Lower lobe of right lung (tissue), 2 donors: ENCODE results near the gene PEMT. TPM values are rescaled to one million over a fixed set of nuclear protein-coding genes. Genes with fewer than 3 reads are reported as not detected.

Source experiments
- ATAC-seq, 2 donors: fragments of 200-7000 bp; cut with Tn5 transposase; one replicate each; pipeline ENCODE4 v1.9.1; 2020 to 2022; ENCODE audit warnings: mild to moderate bottlenecking in 2 of 2, moderate library complexity in 2 of 2
- DNase-seq: peaks from one replicate; pipeline ENCODE4 v3.0.0-alpha.2; 2020
- H3K27ac ChIP-seq: fragments of 200-600 bp; one replicate; pipeline ENCODE4 v1.8.0; 2022
- H3K27me3 ChIP-seq: fragments of 200-600 bp; one replicate; pipeline ENCODE4 v1.8.0; 2022; ENCODE audit warnings: low read depth
- H3K36me3 ChIP-seq: fragments of 200-600 bp; one replicate; pipeline ENCODE4 v1.8.0; 2022; ENCODE audit warnings: mild to moderate bottlenecking
- H3K4me1 ChIP-seq: fragments of 200-600 bp; one replicate; pipeline ENCODE4 v1.8.0; 2022
- H3K4me3 ChIP-seq: fragments of 200-600 bp; one replicate; pipeline ENCODE4 v1.8.0; 2022; ENCODE audit warnings: mild to moderate bottlenecking
- H3K9me3 ChIP-seq: fragments of 200-600 bp; one replicate; pipeline ENCODE4 v1.8.0; 2022
- intact Hi-C: fragments of 100-400 bp; cut with DNase I; formaldehyde crosslinking; loops from one replicate; pipeline ENCODE4 v1.11.0; 2022
- total RNA-seq: library from RNA; stranded (reverse); fragmentation: NEBNext Ultra II Directional; extraction: Animal tissue kit (Norgen Biotek cat#: 25700); gene quantifications from one replicate; pipeline ENCODE4 v1.2.1, GENCODE V29; 2021
- TF ChIP-seq, protein P1 (sequence below): fragments of 200-600 bp; IDR thresholded peaks from one replicate; pipeline ENCODE4 v1.8.0; 2022; ENCODE audit warnings: antibody characterized with exemption, mild to moderate bottlenecking
- donor health status: DM: no; HTN: yes; CAD: no; lungs with severe emphysema.

Gene PEMT
- total RNA-seq, 1 donor from 2014 or later = 20.1 TPM

DNA sequence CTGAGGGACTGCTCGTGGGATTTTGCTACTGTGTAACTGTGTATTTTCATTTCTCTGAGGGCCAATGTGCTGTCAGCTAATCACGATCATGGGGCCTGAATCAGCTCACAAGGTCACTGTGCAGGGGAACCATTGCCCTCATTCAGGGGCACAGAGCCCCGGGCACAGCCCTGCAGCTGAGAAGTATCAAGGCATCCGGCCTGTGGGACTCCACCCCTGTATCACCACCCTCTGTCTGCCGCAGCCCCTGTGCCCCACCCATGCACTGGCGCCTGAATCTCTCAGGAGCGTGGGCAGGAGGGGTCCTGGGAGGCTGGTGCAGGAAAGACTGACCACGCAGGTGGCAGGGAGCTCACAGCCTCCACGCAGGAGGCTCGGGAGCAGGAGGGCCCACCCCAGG lies 51.9 kb downstream of the PEMT start:
- ATAC-seq = no peak

DNA sequence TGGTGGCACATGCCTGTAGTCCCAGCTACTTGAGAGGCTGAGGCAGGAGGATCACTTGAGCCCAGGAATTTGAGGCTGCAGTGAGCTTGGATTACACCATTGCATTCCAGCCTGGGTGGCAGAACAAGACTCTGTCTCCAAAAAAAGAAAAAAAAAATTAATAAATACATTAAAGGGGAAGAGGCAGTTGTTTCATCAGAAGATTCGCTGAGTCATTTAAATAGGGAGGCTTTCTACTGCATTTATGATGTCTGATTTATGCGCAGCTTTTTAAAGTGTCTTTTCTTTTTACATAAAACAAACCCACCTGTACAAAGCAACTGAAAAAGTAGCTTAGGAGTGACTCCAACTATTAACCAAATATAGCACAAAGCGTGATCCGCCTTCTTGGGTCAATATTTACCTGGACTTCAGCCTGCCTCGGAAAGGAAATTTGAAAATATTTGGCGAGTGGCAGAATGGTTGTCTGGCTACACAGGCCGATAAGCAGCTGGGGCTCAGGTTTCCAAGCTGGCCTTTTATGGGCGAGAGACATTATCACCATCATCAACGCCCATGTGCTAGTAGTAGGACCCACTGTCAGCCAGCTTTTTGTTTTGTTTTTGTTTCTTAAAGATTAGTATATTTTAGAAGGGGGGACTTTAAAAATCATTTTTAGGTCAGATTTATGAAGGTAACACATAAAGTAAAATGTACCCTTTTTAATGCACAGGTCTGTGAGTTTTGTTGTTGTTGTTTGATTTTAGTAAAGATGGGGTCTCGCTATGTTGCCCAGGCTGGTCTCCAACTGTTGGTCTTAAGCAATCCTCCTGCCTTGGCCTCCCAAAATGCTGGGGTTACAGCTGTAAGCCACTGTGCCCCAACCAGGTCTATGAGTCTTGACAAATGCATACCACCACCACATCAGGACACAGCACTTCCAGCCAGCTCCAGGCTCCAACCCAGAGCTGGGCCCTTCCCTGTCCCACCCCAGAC lies 52.8 kb downstream of the PEMT start:
- peak; percentile 74 to 79 for ATAC-seq
- Histone ChIP-seq H3K36me3 (no peaks in the 10 kb centered on the region), H3K9me3 (no peaks in the 10 kb centered on the region), H3K4me1 (peaks cover 23% of the 10 kb centered on the region), H3K27me3 (no peaks in the 10 kb centered on the region), H3K27ac (peak overlapping the region; percentile 73), H3K4me3 (no peak overlapping the region)
- TF ChIP-seq, protein P1, sequence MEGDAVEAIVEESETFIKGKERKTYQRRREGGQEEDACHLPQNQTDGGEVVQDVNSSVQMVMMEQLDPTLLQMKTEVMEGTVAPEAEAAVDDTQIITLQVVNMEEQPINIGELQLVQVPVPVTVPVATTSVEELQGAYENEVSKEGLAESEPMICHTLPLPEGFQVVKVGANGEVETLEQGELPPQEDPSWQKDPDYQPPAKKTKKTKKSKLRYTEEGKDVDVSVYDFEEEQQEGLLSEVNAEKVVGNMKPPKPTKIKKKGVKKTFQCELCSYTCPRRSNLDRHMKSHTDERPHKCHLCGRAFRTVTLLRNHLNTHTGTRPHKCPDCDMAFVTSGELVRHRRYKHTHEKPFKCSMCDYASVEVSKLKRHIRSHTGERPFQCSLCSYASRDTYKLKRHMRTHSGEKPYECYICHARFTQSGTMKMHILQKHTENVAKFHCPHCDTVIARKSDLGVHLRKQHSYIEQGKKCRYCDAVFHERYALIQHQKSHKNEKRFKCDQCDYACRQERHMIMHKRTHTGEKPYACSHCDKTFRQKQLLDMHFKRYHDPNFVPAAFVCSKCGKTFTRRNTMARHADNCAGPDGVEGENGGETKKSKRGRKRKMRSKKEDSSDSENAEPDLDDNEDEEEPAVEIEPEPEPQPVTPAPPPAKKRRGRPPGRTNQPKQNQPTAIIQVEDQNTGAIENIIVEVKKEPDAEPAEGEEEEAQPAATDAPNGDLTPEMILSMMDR = no peak
- intact Hi-C loops = no loop called here
- DNase-seq = no peak

More for the DNA sequence above, 51.9 kb downstream of the PEMT start:
- no peaks in the 10 kb centered on the region for H3K36me3 ChIP-seq
- no peaks in the 10 kb centered on the region for H3K27me3 ChIP-seq
- peaks cover 23% of the 10 kb centered on the region for H3K4me1 ChIP-seq
- intact Hi-C loops = no loop called here
- no peak for DNase-seq
- TF ChIP-seq, protein P1 = no peak
- H3K4me3 ChIP-seq = no peak overlapping the region
- no peak overlapping the region for H3K27ac ChIP-seq
- H3K9me3 ChIP-seq = no peaks in the 10 kb centered on the region

DNA sequence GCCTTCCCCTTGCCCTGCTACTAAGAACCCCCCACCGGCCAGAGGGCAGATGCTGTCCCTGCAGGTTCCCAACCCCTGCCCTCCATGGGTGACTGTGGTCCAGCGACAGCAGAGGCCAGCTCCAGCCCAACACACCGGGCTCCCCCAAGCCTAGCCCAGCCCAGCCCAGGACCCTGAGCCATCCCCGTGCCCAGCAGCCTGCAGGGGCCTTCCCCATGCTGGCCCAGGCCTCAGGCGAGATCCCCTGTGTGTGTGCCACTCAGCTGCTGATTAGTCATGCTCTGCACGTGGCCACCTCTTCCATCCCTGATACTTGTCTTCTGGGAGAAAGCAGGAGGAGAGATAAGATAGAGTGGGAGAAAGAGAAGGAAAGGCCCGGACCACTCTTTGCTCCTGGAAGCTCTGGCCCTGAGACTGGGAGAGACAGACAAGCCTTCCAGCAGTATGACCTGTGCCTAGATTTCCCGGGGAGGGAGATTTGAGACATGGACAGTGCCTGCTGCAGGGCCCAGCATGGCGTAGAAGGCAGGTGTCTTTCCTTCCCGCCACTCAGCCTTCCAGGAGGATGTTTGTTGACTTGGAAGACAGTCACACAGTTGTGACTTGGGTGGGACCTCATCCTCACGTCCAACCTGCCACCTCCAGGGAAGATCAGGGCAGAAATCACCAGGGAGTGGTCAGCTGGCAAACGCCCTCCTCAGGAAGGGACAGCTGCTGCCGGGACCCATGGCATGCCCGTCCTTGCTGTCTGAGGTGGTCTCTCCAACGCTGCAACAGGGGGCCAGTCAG lies 54.0 kb downstream of the PEMT start:
- no peak overlapping the region for H3K4me3 ChIP-seq
- H3K27me3 ChIP-seq = no peaks in the 10 kb centered on the region
- H3K27ac ChIP-seq = peak overlapping the region; percentile 73
- DNase-seq = no peak
- H3K4me1 ChIP-seq = peaks cover 23% of the 10 kb centered on the region
- no peak for ATAC-seq
- TF ChIP-seq, protein P1 = no peak
- intact Hi-C loops = no loop called here
- no peaks in the 10 kb centered on the region for H3K9me3 ChIP-seq
- no peaks in the 10 kb centered on the region for H3K36me3 ChIP-seq

DNA sequence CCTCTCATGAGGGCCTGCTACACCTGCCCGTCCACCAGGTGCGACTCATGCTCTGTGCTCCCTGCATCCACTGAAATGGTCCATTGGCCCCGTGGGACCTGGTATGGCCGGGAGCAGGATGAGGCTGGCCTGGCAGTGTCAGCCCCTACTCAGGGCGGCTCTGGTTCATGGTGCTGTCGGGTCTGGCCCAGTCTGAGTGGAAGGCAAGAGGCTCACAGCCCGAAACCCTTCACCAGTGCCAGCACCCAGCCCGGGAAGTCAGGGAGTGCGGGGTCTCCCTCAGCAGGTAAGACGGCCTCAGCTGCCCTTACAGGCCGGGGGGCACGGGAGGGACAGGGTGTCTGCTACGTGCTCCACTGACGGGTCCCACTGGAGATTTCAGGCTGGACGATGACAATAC lies 54.8 kb downstream of the PEMT start:
- DNase-seq (no peak), ATAC-seq (no peak)
- TF ChIP-seq, protein P1 = no peak
- Histone ChIP-seq H3K4me1 (peaks cover 23% of the 10 kb centered on the region), H3K36me3 (no peaks in the 10 kb centered on the region), H3K9me3 (no peaks in the 10 kb centered on the region), H3K4me3 (no peak overlapping the region), H3K27ac (peak overlapping the region; percentile 73), H3K27me3 (no peaks in the 10 kb centered on the region)
- intact Hi-C loops = no loop called here

DNA sequence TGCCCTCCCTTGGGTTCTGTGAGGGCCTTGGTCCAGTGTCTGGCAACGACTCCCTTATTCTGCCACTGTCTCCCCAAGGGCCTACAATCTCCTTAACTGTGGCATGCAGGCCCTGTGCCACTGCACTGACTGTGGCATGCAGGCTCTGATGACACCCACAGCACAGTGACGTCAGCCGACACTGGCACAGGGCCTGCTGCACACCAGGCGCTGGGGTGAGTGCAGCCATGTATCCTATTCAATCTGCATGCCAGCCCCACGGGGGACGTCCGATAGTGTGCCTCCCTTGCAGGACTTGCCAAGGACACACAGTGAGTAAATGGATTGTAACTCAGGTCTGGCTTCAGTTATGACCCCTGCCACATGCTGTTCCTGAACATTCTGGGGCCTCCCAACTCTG lies 55.6 kb downstream of the PEMT start:
- intact Hi-C loops = no loop called here

More for the DNA sequence above, 55.6 kb downstream of the PEMT start:
- Histone ChIP-seq H3K36me3 (no peaks in the 10 kb centered on the region), H3K27me3 (no peaks in the 10 kb centered on the region), H3K9me3 (no peaks in the 10 kb centered on the region), H3K27ac (no peak overlapping the region), H3K4me3 (no peak overlapping the region), H3K4me1 (peaks cover 23% of the 10 kb centered on the region)
- DNase-seq = peak; percentile 81
- TF ChIP-seq, protein P1 = no peak
- peak; percentile 77 to 79 for ATAC-seq
